Right renal pelvis (tissue), 4 donors: ENCODE measurements around the gene EVA1C. TPM values are rescaled to one million over a fixed set of nuclear protein-coding genes. Genes with fewer than 3 reads are reported as not detected.
"Not testable (repeated sequence)": the region's sequence is repeated elsewhere in the genome, so short reads cannot be mapped to it uniquely, and the experiment has no call there.

ENCODE experiments used
- DNase-seq, 4 donors: peaks; one replicate each; pipeline ENCODE4 v3.0.0-alpha.2; 2013; ENCODE audit warnings: low read depth in 4 of 4, low spot score in 3 of 4, missing footprints in 1 of 4
- polyA plus RNA-seq, 4 donors: library from polyadenylated mRNA; unstranded; fragments of 120-200 nt; gene quantifications; one replicate each; pipeline ENCODE4 v1.2.1, GENCODE V29; 2013; ENCODE audit not compliant: insufficient read length in 4 of 4

Gene EVA1C
- polyA plus RNA-seq, 4 donors: 2.6 to 3.5 (median 3.1) TPM

DNA sequence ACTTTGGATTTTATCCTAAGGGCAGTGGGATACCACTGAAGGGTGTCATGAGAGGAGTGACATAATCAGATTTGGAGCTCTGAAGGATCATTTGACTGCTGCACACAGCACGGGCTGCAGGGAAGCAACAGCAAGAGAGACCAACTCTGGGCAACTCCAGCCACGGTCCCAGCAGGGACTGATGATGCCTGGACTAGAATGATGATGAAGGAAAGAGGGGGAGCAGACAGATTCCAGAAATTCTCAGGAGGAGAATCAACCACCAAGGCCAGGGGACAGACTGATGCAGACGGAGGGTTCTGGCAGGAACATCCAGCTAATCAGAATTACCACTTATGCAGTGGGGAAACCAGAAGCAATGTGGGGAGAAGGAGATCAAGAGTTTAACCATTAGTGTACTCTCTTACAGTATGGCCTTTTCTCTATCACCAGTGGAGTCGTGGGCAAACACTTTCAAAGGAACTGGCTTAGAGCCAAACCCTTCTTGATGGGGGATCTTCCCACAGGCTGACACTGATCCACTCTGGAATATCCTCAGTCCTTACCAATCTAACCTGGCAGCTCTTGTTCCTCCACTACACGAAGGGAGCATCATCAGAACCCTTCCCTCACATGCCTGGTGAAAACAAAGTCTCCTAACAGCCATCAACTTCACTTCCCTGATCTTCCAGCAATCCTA is 23.0 kb upstream of the EVA1C start:
- DNase-seq: no peak

DNA sequence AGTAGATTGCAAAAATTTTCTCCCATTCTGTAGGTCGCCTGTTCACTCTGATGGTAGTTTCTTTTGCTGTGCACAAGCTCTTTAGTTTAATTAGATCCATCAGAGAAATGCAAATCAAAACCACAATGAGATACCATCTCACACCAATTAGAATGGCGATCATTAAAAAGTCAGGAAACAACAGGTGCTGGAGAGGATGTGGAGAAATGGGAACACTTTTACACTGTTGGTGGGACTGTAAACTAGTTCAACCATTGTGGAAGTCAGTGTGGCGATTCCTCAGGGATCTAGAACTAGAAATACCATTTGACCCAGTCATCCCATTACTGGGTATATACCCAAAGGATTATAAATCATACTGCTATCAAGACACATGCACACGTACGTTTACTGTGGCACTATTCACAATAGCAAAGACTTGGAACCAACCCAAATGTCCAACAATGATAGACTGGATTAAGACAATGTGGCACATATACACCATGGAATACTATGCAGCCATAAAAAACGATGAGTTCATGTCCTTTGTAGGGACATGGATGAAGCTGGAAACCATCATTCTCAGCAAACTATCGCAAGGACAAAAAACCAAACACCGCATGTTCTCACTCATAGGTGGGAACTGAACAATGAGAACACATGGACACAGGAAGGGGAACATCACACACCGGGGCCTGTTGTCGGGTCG is 21.8 kb upstream of the EVA1C start:
- DNase-seq: not testable (repeated sequence)

DNA sequence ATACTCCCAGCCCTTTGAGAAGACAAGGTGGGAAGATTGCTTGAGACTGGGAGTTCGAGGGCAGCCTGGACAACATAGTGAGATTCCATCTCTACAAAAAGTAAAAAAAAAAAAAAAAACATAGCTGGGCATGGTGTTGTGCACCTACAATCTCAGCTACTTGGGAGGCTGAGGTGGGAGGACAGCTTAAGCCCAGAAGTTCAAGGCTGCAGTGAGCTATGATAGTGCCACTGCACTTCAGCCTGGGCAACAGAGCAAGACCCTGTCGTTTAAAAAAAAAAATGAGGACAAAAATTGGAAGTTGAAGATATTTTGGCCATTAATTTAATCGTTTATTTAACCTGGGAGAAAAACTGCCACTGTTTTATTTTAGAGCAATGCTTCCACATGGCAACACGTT is 20.8 kb upstream of the EVA1C start:
- DNase-seq: no peak

DNA sequence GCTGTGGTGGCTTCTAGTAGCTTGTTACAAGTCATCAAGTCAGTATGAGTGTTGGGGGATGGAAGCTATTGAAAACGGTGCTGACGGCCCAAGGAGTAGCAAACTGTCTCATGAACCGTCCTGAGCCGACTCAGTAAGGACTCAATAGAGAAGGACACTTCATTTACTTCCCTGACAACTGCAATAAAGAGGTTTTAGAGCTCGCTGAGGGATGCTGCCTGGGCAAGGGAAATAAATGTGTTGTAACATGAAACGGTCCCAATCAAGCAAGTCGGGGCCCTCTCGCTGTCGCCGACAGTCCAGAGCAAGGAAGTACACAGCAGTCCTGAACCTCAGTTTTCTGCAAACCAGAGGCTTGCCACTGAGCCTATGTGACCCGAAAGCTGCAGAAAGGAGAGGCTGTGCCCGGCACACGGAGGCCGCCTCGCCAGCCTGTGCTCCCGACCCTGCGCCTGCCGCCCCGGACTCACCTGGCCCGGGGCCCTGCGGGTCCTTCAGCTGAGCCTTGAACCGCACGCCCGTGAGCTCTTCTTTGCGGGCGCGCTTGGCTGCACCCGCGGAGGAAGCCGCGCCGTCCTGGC is 20.1 kb upstream of the EVA1C start:
- DNase-seq: no peak

DNA sequence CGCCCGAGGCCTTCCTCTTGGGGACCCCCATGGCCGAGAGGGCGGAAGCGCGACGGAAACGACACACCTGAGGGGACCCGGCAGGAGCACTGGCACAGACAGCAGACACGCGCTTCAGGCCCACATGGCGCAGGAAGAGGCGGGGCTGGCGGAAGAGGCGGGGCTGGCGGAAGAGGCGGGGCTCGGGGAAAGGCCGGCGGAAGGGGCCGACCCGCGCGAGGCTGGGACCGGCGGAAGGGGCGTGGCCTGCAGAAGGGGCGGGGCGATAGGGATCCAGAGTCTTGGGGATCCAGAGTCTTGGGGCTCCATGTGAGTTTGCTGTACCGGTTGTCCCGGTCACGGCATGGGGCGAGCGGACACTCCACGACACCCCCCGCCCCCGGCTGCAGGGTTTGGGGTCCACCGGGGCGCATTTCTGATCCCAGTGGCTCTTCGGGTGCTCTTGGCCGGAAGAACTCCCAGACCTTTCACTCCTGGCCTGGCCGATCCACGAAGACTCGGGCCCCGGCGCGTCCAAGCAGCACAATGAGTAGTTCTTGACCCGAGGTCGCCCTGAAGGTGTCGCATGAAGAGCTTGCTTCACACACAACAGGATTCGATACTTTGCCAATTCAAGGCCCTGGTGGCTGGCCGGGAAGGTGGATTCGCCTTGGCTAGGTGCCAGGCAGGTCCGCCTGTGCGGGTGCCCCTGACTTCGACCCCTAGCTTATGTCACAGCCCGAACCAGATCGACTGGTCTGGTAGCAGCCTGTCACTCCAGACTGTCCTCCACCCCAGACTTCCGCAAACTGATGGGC is 19.4 kb upstream of the EVA1C start, which contains the start of gene URB1:
Gene URB1 (minus strand): TSS at position 133 of the 797 bp plus-strand sequence. CDS start 102 bp downstream, at position 31.
- peak; percentile 65 to 80 (median 69) for DNase-seq

DNA sequence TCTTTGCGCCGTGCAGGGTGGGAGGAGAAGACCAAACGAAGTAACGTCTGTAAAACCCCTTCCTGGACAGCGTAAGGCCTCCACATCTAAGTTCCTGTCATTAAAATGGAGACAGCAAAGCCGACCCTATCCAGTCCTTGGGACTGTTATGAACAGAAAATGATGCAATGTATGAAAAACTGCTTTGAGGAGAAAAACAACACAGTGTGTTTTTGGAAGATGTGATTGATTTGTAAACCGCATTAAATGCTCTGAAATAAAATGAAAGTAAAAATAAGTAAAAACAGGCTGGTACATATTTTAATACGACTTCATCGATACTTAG is 18.9 kb upstream of the EVA1C start:
- no peak for DNase-seq

DNA sequence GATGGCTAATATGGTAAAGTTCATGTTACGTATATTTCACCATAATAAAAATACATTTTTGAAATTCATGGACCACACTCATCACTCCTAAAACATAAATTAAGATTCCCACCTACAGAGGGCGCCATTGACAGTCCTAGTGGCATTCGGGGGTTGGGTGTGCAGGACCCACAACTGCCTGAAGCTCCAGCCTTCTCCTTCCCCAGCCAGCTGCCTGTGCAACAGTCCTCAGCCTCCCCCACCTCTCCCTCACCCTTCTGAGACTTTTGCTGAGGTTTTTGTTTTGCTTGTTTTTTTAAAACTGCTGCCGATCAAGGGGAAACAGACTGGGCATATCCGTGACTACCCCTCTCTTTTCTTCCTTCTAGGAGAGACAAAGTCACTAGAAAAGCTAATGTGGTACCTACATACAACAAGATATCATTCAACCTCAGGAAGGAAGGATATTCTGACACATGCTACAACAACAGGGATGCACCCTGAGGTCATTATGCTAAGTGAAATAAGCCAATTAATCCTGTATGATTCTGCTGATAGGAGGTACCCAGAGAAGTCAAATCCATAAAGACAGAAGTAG is 9.2 kb upstream of the EVA1C start:
- DNase-seq: peak; percentile 61 to 66 (median 64)

DNA sequence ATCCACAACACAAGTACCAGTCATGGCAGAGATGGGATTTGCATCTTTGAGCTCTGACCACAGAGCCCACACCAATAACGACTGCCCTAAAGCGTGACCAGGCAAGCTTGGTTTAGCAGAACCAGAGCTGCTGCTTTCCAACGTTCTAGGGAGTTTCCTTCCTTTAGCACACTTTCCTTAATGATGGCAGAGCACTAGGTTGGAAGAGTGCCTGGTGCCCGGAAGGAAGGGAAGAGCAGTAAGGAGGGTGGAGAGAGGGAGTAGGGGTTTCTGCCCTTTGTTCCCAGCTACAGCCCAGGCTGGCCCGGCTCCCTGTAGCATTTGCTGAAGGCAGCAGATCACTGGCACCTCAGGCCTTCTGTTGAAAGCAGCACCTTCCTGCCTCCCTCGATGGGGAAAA is 6.1 kb upstream of the EVA1C start:
- no peak for DNase-seq

DNA sequence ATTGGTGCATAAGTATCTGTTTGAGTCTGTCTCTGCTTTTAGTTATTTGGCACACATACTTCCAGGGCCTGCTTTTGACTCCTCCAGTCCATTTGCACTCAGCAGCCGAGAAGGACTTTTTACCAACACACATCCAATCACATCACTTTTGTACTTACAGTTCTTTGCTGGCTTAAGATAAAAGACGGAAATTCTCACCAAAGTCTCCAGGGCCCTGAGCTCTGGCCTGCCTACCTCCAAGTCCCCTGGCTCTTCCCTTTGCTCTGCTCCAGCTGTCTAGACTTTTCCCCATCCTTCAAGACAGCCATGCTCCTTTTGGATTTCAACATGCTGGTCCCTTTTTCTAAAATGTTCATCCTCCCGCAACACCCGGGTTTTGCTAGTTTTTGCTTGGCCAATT is 2.2 kb upstream of the EVA1C start:
- no peak for DNase-seq

DNA sequence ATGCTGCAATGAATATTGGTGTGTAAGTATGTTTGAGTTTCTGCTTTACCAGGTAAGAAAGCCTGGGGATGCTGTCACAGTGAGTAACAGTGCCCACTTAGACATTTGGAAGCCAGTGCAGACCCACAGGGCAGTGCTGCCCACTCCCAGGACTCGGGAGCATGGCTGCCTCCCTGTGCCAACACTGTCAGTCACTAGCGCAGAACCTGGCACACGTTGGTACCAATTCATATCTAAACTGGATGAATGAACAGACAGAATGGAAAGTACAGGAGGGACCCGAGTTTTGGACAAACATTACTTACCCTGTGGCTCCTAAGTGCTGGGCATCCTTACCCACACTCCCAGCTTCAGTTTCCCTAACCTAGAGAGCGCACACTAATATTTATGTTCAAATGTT is 1.6 kb upstream of the EVA1C start:
- DNase-seq: no peak

DNA sequence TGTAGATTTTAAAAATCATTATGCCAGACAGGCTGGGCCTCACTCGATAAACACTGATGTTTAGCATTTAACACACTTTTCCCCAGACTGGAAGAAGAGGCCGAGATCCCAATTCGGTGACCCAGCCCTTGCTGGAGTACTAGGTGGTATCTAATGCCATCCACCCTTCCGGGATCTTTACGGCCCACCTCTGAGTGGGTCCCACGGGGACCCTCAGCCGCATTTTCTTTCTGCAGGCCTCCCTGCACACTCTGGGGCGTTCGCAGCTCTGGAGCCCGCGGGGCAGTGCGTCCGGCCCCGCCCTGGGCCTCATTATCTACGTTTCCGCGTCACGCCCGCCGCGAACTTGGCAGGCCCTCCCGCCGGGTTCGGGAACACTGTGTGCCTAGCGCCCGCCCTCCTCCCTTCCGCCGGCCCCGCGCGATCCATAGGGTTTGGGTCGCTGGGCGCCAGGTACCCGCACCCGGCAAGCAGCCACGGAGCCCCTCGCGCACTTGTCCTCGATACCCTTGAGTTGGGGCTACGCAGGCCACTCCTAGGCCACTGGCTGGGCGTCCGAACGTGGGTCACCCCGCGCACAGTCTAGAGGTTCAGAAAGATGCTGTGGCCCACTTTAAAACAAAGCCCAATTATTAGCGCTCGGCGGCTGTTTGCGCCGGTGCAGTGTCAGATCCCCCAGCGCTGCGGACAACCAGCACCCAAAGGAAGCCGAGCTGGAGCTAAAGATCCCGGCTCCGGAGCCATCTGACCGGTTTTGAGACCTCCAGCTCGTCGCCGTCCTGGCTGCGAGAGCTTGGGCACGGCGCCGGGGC is 950 bp upstream of the EVA1C start:
- no peak for DNase-seq

DNA sequence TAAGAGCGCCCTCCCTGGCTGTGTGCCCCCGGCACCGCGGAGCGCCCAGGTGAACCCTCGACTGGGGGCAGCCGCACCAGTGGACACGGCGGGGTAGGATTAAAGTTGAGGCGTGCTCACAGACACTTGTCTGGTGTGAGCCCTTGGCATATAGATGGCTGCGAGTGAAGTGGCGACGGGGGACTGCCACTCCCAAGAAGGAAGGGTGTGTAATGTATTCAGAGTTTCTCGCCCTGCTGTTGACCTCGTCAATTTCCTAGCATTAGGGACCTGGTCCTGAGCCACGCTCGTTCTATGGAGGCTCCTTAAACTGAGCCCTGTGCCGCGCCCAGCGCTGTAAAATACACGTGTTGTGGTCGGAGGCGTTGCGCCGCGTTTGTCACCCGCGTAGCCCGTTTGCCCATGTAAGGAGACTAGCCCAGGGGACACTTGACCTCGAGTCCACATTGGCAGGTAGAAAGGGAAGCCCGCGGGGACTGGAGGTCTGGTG is 554 bp downstream of the EVA1C start:
- DNase-seq: peak in 1 of 4 donors; percentile 23

DNA sequence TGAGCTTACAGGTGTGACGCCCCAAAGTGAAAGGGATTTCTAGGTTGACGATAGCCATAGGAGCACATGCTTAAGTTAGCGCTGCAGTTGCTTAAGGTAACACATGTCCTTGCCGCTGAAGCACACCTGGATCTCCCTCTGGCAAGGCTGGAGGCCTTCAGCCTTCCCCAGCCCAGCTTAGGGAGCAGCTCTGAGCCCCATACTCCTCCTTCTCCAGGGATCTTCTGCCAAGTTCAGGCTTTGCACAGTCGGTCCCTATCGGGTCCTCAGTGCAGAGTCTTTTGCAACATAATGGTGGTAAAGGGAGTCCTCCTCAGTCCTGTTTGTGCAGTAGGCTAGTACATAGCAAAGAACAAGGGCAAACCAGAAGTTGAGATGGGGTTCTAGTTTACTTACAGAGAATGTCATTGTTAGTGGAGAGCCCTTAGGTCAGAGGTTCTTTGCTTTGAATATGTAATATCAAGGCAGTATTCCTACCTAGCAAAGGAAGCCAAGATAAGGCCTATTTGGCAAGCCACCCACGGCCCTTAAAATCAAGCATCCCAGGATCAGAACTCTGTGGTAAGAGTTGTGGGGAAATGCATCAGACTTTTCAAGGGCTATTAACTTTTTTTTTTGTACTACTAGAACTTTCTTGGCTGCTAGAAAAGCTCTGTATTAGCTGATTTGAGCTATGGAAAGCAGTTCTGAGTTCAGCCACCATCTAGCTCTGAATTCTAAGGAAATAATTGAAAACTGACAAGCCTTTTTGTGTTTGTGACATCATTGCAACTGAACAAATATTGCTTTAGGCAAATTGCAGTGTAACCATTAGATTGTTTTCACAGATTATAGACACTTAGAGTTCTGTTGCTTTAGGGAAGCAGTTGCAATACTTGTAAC is 1.4 kb downstream of the EVA1C start:
- no peak for DNase-seq

DNA sequence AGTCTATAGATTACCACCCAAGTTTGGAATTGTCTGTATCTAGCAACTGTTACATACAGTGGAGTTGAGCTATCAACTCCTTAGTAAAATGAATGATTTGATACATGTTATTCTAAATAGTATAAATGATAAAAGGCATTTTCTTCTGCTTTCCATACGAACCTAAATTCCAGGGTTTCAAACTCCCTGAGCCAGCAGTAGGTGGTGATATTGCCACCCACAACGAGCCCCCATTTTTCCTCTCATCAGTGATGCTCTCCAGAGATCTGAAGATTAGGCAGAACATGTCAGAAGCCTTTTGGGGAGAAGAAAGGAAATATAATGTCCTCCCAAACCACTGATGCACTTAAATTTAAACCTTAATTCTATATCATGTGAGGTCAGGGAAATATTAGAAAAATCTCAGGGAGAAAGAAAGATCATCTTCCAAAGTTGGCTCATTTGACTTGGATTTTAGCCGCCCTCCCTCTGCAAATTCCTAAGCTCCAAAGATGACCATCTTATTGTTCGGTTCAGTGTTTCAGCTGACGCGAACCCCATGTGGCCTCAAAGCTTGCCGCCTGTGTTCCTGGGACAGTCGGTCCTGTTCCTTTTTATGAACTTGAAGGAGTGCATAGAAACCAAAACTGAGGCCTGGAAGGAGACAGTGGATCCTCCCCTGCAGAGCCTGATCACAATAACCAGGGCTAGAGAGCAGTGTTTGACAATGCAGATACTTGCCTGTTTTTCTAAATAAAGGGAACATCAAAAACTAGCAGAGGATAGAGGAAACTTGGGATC is 2.3 kb downstream of the EVA1C start:
- no peak for DNase-seq

DNA sequence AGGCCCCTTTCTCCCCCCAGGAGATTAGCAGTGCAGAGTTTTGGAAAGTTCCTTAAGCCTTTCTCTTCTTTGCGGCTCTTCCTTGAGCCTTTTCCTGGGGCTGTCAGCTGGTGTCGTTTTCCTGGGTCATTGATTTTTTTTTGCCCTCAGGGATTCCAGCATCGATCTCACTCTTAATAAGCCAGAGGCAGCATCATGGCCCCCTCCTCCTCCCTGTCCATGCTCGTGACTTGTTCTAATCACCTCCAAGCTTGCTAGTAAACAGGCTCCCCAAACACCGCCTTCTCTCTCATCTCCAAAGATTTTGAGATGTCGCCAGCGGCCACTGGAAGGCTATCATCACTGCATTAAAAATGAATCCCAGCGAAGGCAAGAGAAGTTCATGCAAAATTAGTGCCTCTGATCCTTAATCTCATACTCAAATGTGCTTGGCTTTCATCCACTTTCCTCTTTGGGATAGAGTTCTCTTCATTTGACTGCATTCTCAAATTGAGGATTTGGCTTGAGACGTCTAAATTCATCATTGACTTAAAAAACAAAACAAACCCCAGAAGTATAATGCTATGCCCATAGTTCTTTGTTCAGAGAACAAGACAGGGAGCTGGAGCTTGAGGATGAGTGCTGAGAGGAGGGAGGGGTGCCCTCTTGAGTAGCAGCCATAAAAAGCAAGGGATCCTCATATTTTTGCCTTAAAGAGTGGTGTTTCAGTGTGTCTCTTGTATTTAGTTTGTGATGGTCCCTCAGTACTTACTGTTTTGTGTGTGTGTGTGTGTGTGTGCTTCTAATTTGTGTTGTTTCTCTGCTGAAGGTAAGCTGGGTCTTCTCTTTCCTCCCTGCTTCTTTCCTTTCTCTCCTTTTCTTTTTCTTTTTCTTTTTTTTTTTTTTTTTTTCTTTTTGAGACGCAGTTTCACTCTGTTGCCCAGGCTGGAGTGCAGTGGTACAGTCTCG is 3.2 kb downstream of the EVA1C start:
- no peak for DNase-seq

DNA sequence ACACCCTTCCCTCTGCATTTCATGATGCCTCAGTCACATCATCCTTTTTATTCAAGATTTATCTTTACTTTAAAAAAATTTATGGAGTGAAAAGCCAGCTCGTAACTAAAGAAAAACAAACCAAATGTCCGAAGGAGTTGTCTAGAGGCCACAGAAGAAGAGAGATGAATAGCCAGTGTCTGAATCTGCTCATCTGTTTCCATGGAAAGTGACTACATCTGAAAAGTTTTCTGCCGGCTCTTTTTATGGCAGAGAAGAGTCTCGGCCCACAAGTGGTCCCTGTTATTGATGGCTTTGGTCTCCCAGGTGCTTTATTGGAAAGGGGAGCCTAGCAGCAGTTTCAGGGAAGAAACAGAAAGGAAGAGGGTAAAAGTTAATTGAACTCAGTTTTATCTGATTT is 5.6 kb downstream of the EVA1C start:
- no peak for DNase-seq

DNA sequence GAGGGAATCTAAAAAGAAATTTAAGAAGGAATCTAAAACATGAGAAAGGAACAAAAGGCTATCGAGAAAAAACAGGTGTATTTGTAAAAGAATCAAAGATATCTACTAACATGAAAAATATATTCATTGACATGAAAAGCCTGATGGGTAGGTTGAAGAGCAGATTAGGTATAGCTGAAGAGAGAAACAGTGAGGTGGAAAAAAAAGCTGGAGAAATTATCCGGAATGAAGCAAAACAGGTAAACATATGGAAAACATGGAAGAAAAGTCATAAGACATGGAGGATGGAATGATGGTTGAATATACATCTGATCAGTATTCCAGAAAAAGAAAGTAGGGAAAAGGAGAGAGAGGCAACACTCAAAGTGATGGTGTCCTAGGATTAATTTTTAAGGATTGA is 9.6 kb downstream of the EVA1C start:
- no peak for DNase-seq
